Hepatocyte (in vitro differentiated cells): Measurements from ENCODE around the gene FADS6. TPM values are rescaled to one million over a fixed set of nuclear protein-coding genes. Genes with fewer than 3 reads are reported as not detected.
"Not testable (repeated sequence)": the region's sequence is repeated elsewhere in the genome, so short reads cannot be mapped to it uniquely, and the experiment has no call there.

Experiments used
- DNase-seq: peaks from one replicate; pipeline ENCODE4 v3.0.0-alpha.2; 2016; ENCODE audit warnings: low spot score
- H2AFZ ChIP-seq: fragments of 200-600 bp; sonication (generic); 2 replicates; pipeline ENCODE4 v1.6.0; 2016; ENCODE audit warnings: antibody characterized with exemption, mild to moderate bottlenecking
- H3K27ac ChIP-seq: fragments of 200-600 bp; sonication (generic); 2 replicates; pipeline ENCODE4 v1.5.1; 2016; ENCODE audit warnings: mild to moderate bottlenecking
- H3K27me3 ChIP-seq: fragments of 200-600 bp; sonication (generic); 2 replicates; pipeline ENCODE4 v1.6.1; 2016
- H3K36me3 ChIP-seq: fragments of 200-600 bp; sonication (generic); replicated peaks from 2 replicates; pipeline ENCODE4 v1.5.1; 2016; ENCODE audit warnings: low read depth; ENCODE audit not compliant: insufficient read depth
- H3K4me1 ChIP-seq: fragments of 200-600 bp; sonication (generic); 2 replicates; pipeline ENCODE4 v1.5.1; 2016; ENCODE audit warnings: mild to moderate bottlenecking, moderate library complexity; ENCODE audit not compliant: insufficient read depth
- H3K4me2 ChIP-seq: fragments of 200-600 bp; sonication (generic); 2 replicates; pipeline ENCODE4 v1.6.0; 2016
- H3K4me3 ChIP-seq: fragments of 200-600 bp; sonication (generic); 2 replicates; pipeline ENCODE4 v1.5.1; 2016; ENCODE audit warnings: mild to moderate bottlenecking
- H3K79me2 ChIP-seq: fragments of 200-600 bp; sonication (generic); 2 replicates; pipeline ENCODE4 v1.6.0; 2017; ENCODE audit warnings: mild to moderate bottlenecking
- H3K9me2 ChIP-seq: fragments of 200-600 bp; sonication (generic); replicated peaks from 2 replicates; pipeline ENCODE4 v1.6.0; 2017; ENCODE audit warnings: mild to moderate bottlenecking; ENCODE audit not compliant: insufficient read depth
- H3K9me3 ChIP-seq: fragments of 200-600 bp; sonication (generic); 2 replicates; pipeline ENCODE4 v1.5.1; 2016; ENCODE audit warnings: low read depth, mild to moderate bottlenecking
- H4K20me1 ChIP-seq: fragments of 200-600 bp; sonication (generic); 2 replicates; pipeline ENCODE4 v1.6.0; 2016; ENCODE audit warnings: mild to moderate bottlenecking; ENCODE audit not compliant: insufficient read depth, poor library complexity, severe bottlenecking
- CTCF ChIP-seq: fragments of 200-600 bp; sonication (generic); IDR thresholded peaks from 2 replicates; pipeline ENCODE4 v1.5.1; 2016; ENCODE audit warnings: antibody characterized with exemption, mild to moderate bottlenecking; ENCODE audit not compliant: poor library complexity
- EZH2 ChIP-seq: fragments of 200-600 bp; sonication (generic); IDR thresholded peaks from 2 replicates; pipeline ENCODE4 v1.6.1; 2016; ENCODE audit warnings: antibody characterized with exemption, mild to moderate bottlenecking, borderline replicate concordance
- EZH2phosphoT487 ChIP-seq: fragments of 200-600 bp; sonication (generic); IDR thresholded peaks from one replicate; pipeline ENCODE4 v1.6.1; 2018; ENCODE audit warnings: antibody characterized with exemption, mild to moderate bottlenecking, low read depth, moderate library complexity; ENCODE audit not compliant: unreplicated experiment, severe bottlenecking
- WGBS: methylation state at CpG from one replicate; pipeline ENCODE4 v1.1.6; 2016; ENCODE audit warnings: low lambda C conversion rate; ENCODE audit errors: missing lambda C conversion rate; 5-methylcytosine and 5-hydroxymethylcytosine counted together
- polyA plus RNA-seq: library from polyadenylated mRNA; unstranded; fragments of >200 nt; fragmentation: Nextera tagmentation; extraction: Ambion mirVana; gene quantifications from 2 replicates; pipeline ENCODE4 v1.2.1, GENCODE V29; 2016
- total RNA-seq: library from RNA; depleted of rRNA; stranded (reverse); fragments of >200 nt; gene quantifications from 2 replicates; pipeline ENCODE4 v1.2.3, GENCODE V29; 2014

The FADS6 gene
- total and polyA plus RNA-seq, 2 experiments from 2014 or later = 4.2 to 4.3 TPM

DNA sequence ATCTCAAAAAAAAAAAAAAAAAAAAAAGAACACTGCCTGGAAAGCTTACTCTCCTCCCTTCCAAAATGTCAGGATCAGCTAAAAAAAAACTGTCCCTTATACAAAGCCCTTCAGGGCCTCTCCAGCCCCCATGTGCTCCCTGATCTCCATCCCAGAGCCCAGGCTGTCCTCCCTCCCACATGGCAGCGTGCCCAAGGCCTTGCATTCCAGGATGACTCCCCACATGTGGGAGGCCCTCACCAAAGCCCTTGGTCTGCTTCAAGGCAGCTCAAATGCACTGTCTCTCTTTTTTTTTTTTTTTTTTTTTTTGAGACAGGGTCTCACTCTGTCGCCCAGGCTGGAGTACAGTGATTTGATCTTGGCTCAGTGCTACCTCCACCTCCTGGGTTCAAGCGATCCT is 22.9 kb downstream of the FADS6 start:
- Histone ChIP-seq H3K79me2 (no peaks in the 10 kb centered on the region), H2AFZ (no peak overlapping the region), H3K9me3 (no peaks in the 10 kb centered on the region), H3K4me3 (no peak overlapping the region), H4K20me1 (no peaks in the 10 kb centered on the region), H3K27ac (no peak overlapping the region), H3K9me2 (no peaks in the 10 kb centered on the region), H3K4me2 (no peak overlapping the region), H3K36me3 (no peaks in the 10 kb centered on the region), H3K27me3 (no peaks in the 10 kb centered on the region), H3K4me1 (peaks cover 10% of the 10 kb centered on the region)
- no peak for DNase-seq
- WGBS = 92% methylated on average over 3 of the region's 3 CpGs
- TF ChIP-seq EZH2 (no peak), CTCF (no peak), EZH2phosphoT487 (no peak)

- H3K4me3 ChIP-seq, H3K4me2 ChIP-seq, H3K9me2 ChIP-seq, H3K36me3 ChIP-seq, H2AFZ ChIP-seq, H3K9me3 ChIP-seq, H4K20me1 ChIP-seq, H3K27ac ChIP-seq, H3K27me3 ChIP-seq, DNase-seq, H3K79me2 ChIP-seq: not testable (repeated sequence)
- peaks cover 10% of the 10 kb centered on the region for H3K4me1 ChIP-seq
- WGBS = 90% methylated on average over 9 of the region's 9 CpGs
Observed at GRCh38 chr17:74870028-74870427, 23.4 kb downstream of the FADS6 start.

GRCh38 chr17:74868908-74869255 is 24.6 kb downstream of the FADS6 start:
- H3K27ac ChIP-seq = no peak overlapping the region
- no peaks in the 10 kb centered on the region for H3K9me3 ChIP-seq
- H3K36me3 ChIP-seq = no peaks in the 10 kb centered on the region
- H3K4me1 ChIP-seq = peaks cover 6% of the 10 kb centered on the region
- H2AFZ ChIP-seq = no peak overlapping the region
- H3K27me3 ChIP-seq = no peaks in the 10 kb centered on the region
- no peaks in the 10 kb centered on the region for H3K9me2 ChIP-seq
- H3K4me3 ChIP-seq = no peak overlapping the region
- H3K79me2 ChIP-seq = no peaks in the 10 kb centered on the region
- H4K20me1 ChIP-seq = no peaks in the 10 kb centered on the region
- 96% methylated on average over 5 of the region's 6 CpGs for WGBS
- H3K4me2 ChIP-seq = no peak overlapping the region
- no peak for TF ChIP-seq EZH2
- no peak for TF ChIP-seq CTCF
- no peak for TF ChIP-seq EZH2phosphoT487
- no peak for DNase-seq

DNA sequence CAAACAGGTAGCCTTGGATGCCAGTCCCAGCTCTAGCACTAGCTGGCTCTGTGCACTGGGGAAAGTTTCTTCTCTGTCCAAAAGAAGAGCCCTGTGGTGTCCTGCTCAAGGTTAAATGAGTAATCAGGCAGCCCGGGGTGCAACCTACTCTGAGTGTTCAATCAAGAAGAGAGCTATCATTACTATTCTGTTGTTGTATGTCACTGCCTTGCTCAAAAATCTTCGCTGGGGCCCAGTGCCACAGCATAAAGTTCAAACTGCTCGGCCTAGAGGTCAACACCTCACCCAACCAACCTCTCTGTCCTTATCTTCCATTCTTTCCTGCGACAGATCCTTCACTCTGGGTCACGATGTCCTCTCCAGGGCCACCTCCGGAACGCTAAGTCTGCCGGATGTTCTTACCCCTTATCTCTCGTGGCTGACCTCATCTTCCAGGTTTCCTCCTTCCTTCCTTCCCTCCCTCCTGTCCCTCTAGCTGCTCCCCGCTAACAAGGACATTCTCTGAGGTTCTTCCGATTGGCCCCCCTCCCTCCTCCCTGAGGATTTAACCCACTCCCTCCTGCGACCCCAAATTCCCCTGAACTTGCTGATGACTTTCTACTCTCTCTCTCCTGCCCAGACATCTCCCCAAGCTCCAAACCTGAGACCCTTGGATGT is 25.1 kb downstream of the FADS6 start:
- Histone ChIP-seq H3K4me2 (no peak overlapping the region), H2AFZ (no peak overlapping the region), H3K9me2 (no peaks in the 10 kb centered on the region), H3K36me3 (no peaks in the 10 kb centered on the region), H3K27me3 (no peaks in the 10 kb centered on the region), H3K79me2 (no peaks in the 10 kb centered on the region), H3K4me1 (peaks cover 4% of the 10 kb centered on the region), H3K9me3 (no peaks in the 10 kb centered on the region), H4K20me1 (no peaks in the 10 kb centered on the region), H3K4me3 (no peak overlapping the region), H3K27ac (no peak overlapping the region)
- no peak for DNase-seq
- 70% methylated on average over 10 of the region's 12 CpGs for WGBS
- TF ChIP-seq EZH2 (no peak), CTCF (no peak), EZH2phosphoT487 (no peak)
